ENCODE measurements around the gene KRTAP10-4.

DNA sequence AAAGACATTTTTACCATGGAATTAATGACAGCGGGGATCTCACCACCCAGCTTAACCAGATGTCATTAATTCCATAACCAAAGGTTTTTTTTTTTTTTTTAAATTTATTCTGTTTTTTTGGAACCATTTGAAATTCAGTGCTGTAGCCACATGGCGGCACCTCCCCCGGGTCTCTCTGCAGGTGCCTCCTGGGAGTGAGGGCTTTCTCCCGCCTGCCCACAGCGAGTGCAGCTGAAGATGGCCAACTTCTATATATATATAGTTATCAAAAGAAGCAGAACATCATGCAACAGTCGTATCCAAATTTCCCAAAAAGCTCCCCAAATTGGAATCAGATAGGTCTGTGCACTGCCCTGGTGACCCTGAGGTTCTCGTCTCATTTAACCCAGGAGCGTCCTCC, 41.9 kb downstream of the KRTAP10-4 start:
- no peak for TF ChIP-seq EP300 (IDR thresholded peaks at IDR 0.05; ENCODE audit: low read depth)
- no peak for TF ChIP-seq POLR2AphosphoS5 (IDR thresholded peaks at IDR 0.05)

All from transverse colon (tissue), 3 donors.